ENCODE results near the gene MRNIP. TPM values are rescaled to one million over a fixed set of nuclear protein-coding genes. Genes with fewer than 3 reads are reported as not detected.

The MRNIP gene
- total and polyA plus RNA-seq, 2 of the 8 experiments (the other 6 are each of a cell fraction or from before 2014, with no cell fraction given): 29.6 TPM

DNA sequence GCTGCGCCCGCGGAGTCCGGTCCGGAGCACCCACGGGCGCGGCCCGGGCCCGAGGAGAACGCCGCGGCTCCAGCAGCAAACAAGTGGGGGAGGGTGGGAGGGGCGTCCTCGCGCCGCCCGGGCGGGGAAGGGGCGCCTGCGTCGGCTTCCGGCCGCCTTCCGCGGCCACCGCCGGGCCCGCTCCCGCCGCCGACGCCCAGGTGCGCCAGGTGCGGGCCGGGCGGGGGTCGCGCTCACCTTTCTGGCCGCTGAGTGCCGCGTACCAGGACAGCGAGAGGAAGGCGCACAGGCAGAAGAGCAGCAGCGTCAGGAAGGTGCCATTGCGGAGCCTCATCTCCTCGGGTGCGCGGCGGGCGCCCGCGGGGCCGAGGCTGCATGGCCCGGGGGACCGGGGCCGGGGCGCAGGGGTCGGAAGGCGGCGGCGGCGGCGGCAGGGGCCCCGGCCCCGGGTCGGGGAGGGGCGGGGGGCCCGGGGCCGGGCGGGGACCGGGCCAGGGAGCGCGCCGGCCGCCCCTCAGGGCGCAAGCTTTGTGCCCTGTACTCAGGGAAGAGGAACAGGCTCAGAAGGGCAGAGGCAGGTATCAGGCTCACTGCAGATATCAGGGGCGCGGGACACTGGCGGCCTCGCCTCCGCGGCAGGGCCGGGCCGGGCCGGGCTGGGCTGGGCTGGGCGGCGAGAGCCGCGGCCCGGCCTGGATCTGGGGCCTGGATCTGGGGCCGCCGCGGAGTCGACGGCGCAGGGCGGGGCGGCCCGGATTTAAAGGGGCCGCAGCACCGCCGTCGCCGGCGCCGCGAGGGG, 52.2 kb downstream of the MRNIP start, which contains the start of gene MGAT4B (continued):
- TF ChIP-seq PHF8 (conservative IDR thresholded peaks at IDR 0.05; ENCODE audit: low read depth, low read length) (peak; percentile 8; the same call in 1 of the 2 replicates), POLR2A (IDR thresholded peaks at IDR 0.05; ENCODE audit: control extremely low read depth in 1 of 2, low read depth in 2 of 2, low read length in 2 of 2) (peak in 1 of 2 experiments; percentile 35; a peak in 1 of 3 replicates), BACH1 (IDR thresholded peaks at IDR 0.05; ENCODE audit: low read length) (no peak), EP300 (IDR thresholded peaks at IDR 0.05; ENCODE audit: borderline replicate concordance in 1 of 2, low read depth in 2 of 2, low read length in 2 of 2) (peak in 1 of 2 experiments; percentile 59; a peak in 1 of 3 replicates), HDAC2 (IDR thresholded peaks at IDR 0.05; ENCODE audit: borderline replicate concordance in 1 of 2, low read depth in 2 of 2, low read length in 2 of 2) (no peak), EGR1 (IDR thresholded peaks at IDR 0.05; ENCODE audit: borderline replicate concordance, low read depth, low read length) (peak; percentile 15; the same call in 1 of the 2 replicates), SIN3A (conservative IDR thresholded peaks at IDR 0.05 in 1 of 2, IDR thresholded peaks at IDR 0.05 in 1 of 2; ENCODE audit: low read depth in 1 of 2, low read length in 2 of 2) (peak; percentile 14 to 68; a peak in 2 of 4 replicates), JUN (IDR thresholded peaks at IDR 0.05; ENCODE audit: low read depth, low read length) (no peak), KDM4A (IDR thresholded peaks at IDR 0.05; ENCODE audit: low read depth, low read length, severe bottlenecking) (peak; percentile 34), TAF7 (optimal IDR thresholded peaks at IDR 0.05; ENCODE audit: borderline replicate concordance, low read depth, low read length) (peak; percentile 53)
- TF ChIP-seq, protein P1, sequence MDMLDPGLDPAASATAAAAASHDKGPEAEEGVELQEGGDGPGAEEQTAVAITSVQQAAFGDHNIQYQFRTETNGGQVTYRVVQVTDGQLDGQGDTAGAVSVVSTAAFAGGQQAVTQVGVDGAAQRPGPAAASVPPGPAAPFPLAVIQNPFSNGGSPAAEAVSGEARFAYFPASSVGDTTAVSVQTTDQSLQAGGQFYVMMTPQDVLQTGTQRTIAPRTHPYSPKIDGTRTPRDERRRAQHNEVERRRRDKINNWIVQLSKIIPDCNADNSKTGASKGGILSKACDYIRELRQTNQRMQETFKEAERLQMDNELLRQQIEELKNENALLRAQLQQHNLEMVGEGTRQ (IDR thresholded peaks at IDR 0.05; ENCODE audit: low read length): no peak

Measured in H1 (cell line).